CD4-positive, alpha-beta T cell (primary cell): ENCODE data around the gene PHACTR4. TPM values are rescaled to one million over a fixed set of nuclear protein-coding genes. Genes with fewer than 3 reads are reported as not detected.
"Not testable (repeated sequence)": the region's sequence is repeated elsewhere in the genome, so short reads cannot be mapped to it uniquely, and the experiment has no call there.

ENCODE experiments used
- ATAC-seq: fragments of 200-7000 bp; cut with Tn5 transposase; one replicate; pipeline ENCODE4 v1.10.0; 2022; ENCODE audit warnings: mild to moderate bottlenecking; ENCODE audit not compliant: poor library complexity
- CTCF ChIA-PET: fragments of 350-600 bp; sonication (Branson Sonifier 250); formaldehyde crosslinking; loops from one replicate; lab custom pipeline; 2021; ENCODE audit warnings: antibody characterized with exemption, inconsistent platforms; lab: Charles Lee
- POLR2A ChIA-PET: fragments of 350-600 bp; sonication (Branson Sonifier 250); formaldehyde crosslinking; loops from one replicate; lab custom pipeline; 2021; ENCODE audit warnings: antibody characterized with exemption, inconsistent platforms; lab: Charles Lee
- DNase-seq, 14 experiments: peaks; one replicate each; pipeline ENCODE4 v3.0.0-alpha.2; 2013 to 2020; ENCODE audit warnings: mixed read lengths in 2 of 14
- H3K27ac ChIP-seq, 2 donors: one replicate each; pipeline versions ENCODE4 v1.5.1 to v1.7.0; 2013; ENCODE audit warnings: low read length in 2 of 2, low read depth in 1 of 2, mild to moderate bottlenecking in 1 of 2
- H3K27me3 ChIP-seq, 2 experiments: 1 replicate in 1 of 2; 2 replicates in 1 of 2; pipeline versions ENCODE4 v1.6.1 to v1.7.0; 2013; ENCODE audit warnings: low read length in 2 of 2, control low read depth in 1 of 2, mild to moderate bottlenecking in 1 of 2, moderate library complexity in 1 of 2; ENCODE audit not compliant: insufficient read depth in 2 of 2, control insufficient read depth in 1 of 2
- H3K36me3 ChIP-seq: one replicate; pipeline ENCODE4 v1.6.1; 2013; ENCODE audit warnings: low read length, control low read depth; ENCODE audit not compliant: insufficient read depth
- H3K4me1 ChIP-seq: one replicate; pipeline ENCODE4 v1.6.1; 2013; ENCODE audit warnings: low read length, control low read depth; ENCODE audit not compliant: insufficient read depth
- H3K4me3 ChIP-seq: one replicate; pipeline ENCODE4 v1.5.1; 2013; ENCODE audit warnings: mild to moderate bottlenecking, low read length, moderate library complexity
- H3K9me3 ChIP-seq, 2 experiments: 1 replicate in 1 of 2; 2 replicates in 1 of 2; pipeline versions ENCODE4 v1.6.1 to v1.7.0; 2013; ENCODE audit warnings: low read length in 2 of 2, mild to moderate bottlenecking in 2 of 2, control low read depth in 1 of 2, moderate library complexity in 1 of 2; ENCODE audit not compliant: control insufficient read depth in 1 of 2, insufficient read depth in 1 of 2
- H3K27ac Mint-ChIP-seq: one replicate; pipeline ENCODE4 v1.8.0; 2020; ENCODE audit warnings: mixed read lengths
- H3K27me3 Mint-ChIP-seq: one replicate; pipeline ENCODE4 v1.8.0; 2021; ENCODE audit warnings: mixed read lengths
- H3K36me3 Mint-ChIP-seq: one replicate; pipeline ENCODE4 v1.8.0; 2021; ENCODE audit warnings: low read depth, mixed read lengths
- H3K4me1 Mint-ChIP-seq: one replicate; pipeline ENCODE4 v1.8.0; 2021; ENCODE audit warnings: low read depth, mixed read lengths
- H3K4me3 Mint-ChIP-seq: one replicate; pipeline ENCODE4 v1.8.0; 2020; ENCODE audit warnings: mild to moderate bottlenecking, mixed read lengths
- H3K9me3 Mint-ChIP-seq: one replicate; pipeline ENCODE4 v1.8.0; 2020; ENCODE audit warnings: mixed read lengths
- CTCF ChIP-seq: fragments of 200-600 bp; IDR thresholded peaks from one replicate; pipeline ENCODE4 v1.8.0; 2022; ENCODE audit warnings: antibody characterized with exemption, mild to moderate bottlenecking
- intact Hi-C, 2 experiments: fragments of 100-400 bp; cut with DNase I in 1 of 2; cut with micrococcal nuclease in 1 of 2; formaldehyde crosslinking; loops; one replicate each; pipeline versions ENCODE4 v1.15.1 to v1.9.0; 2023 to 2025; cut with DNase I, micrococcal nuclease
- total RNA-seq, 174 experiments: library from RNA in 2 of 174; stranded (reverse) in 2 of 174; gene quantifications; one replicate each; pipeline ENCODE4 v1.2.3 and lab custom pipeline; 2021 to 2026

PHACTR4 gene
- total RNA-seq, 2 experiments from 2014 or later, result 26.0 to 26.3 TPM

- Histone ChIP-seq H3K36me3 (no peaks in the 10 kb centered on the region), H3K9me3 (peaks cover 0 to 5% of the 10 kb centered on the region in 2 experiments), H3K4me1 (no peaks in the 10 kb centered on the region), H3K27me3 (no peaks in the 10 kb centered on the region), H3K4me3 (no peak overlapping the region), H3K27ac (no peak overlapping the region)
- H3K27me3 Mint-ChIP-seq, result no peaks in the 10 kb centered on the region
- intact Hi-C loops, result no loop called here
- ChIA-PET POLR2A (no interaction called here), CTCF (interaction anchor here (1.2 kb wide), 1 partner anchor 12 kb away, joined by 4 read pairs; no protein-coding TSS in a partner anchor)
- H3K4me1 Mint-ChIP-seq, result peaks cover 13% of the 10 kb centered on the region
- H3K4me3 Mint-ChIP-seq, result no peak overlapping the region
- no peak for DNase-seq
- no peak for TF ChIP-seq CTCF
- H3K9me3 Mint-ChIP-seq, result no peaks in the 10 kb centered on the region
- H3K27ac Mint-ChIP-seq, result no peak overlapping the region
- H3K36me3 Mint-ChIP-seq, result peaks cover 8% of the 10 kb centered on the region
- no peak for ATAC-seq
Measured at GRCh38 chr1:28443550-28443949, 74.0 kb downstream of the PHACTR4 start.

- Mint-ChIP-seq H3K9me3 (no peaks in the 10 kb centered on the region), H3K27me3 (no peaks in the 10 kb centered on the region), H3K4me3 (no peak overlapping the region), H3K4me1 (peaks cover 25% of the 10 kb centered on the region), H3K36me3 (peaks cover 8% of the 10 kb centered on the region), H3K27ac (no peak overlapping the region)
- H3K4me1 ChIP-seq, result peaks cover 10% of the 10 kb centered on the region
- ChIA-PET CTCF (no interaction called here), POLR2A (interaction anchor here (0.6 kb wide), 1 partner anchor 635 kb away, joined by 3 read pairs; no protein-coding TSS in a partner anchor)
- no peaks in the 10 kb centered on the region for H3K36me3 ChIP-seq
- no peak for DNase-seq
- H3K27me3 ChIP-seq, result no peaks in the 10 kb centered on the region
- no peak for TF ChIP-seq CTCF
- H3K9me3 ChIP-seq, result peaks cover 0 to 5% of the 10 kb centered on the region in 2 experiments
- ATAC-seq, result no peak
- intact Hi-C loops, result no loop called here
- H3K4me3 ChIP-seq, result no peak overlapping the region
- no peak overlapping the region for H3K27ac ChIP-seq
Measured at GRCh38 chr1:28447679-28448078, 78.1 kb downstream of the PHACTR4 start.

- peaks cover 25% of the 10 kb centered on the region for H3K4me1 Mint-ChIP-seq
- intact Hi-C loops, H3K4me3 Mint-ChIP-seq, H3K4me3 ChIP-seq, H3K36me3 Mint-ChIP-seq, H3K9me3 ChIP-seq, H3K27me3 ChIP-seq, H3K27ac ChIP-seq, CTCF ChIA-PET, ATAC-seq, DNase-seq, H3K27ac Mint-ChIP-seq, H3K27me3 Mint-ChIP-seq, H3K36me3 ChIP-seq, H3K4me1 ChIP-seq, H3K9me3 Mint-ChIP-seq: not testable (repeated sequence)
- POLR2A ChIA-PET, result interaction anchor here (0.6 kb wide), 1 partner anchor 634 kb away, joined by 3 read pairs; no protein-coding TSS in a partner anchor
Measured at GRCh38 chr1:28448094-28448611, 78.6 kb downstream of the PHACTR4 start.

GRCh38 chr1:28449904-28450303 is 80.4 kb downstream of the PHACTR4 start:
- no peaks in the 10 kb centered on the region for H3K27me3 Mint-ChIP-seq
- DNase-seq (peak in 5 of 14 experiments; percentile 13 to 42 (median 22)), ATAC-seq (peak; percentile 90)
- no peaks in the 10 kb centered on the region for H3K36me3 Mint-ChIP-seq
- H3K4me1 Mint-ChIP-seq, result peaks cover 20% of the 10 kb centered on the region
- Histone ChIP-seq H3K27ac (no peak overlapping the region), H3K27me3 (no peaks in the 10 kb centered on the region), H3K4me1 (peaks cover 11% of the 10 kb centered on the region), H3K4me3 (no peak overlapping the region), H3K9me3 (no peaks in the 10 kb centered on the region), H3K36me3 (no peaks in the 10 kb centered on the region)
- POLR2A ChIA-PET, result no interaction called here
- peak overlapping the region; percentile 66 for H3K27ac Mint-ChIP-seq
- CTCF ChIA-PET, result no interaction called here
- TF ChIP-seq CTCF, result no peak
- H3K4me3 Mint-ChIP-seq, result no peak overlapping the region
- H3K9me3 Mint-ChIP-seq, result no peaks in the 10 kb centered on the region
- intact Hi-C loops, result no loop called here
